Suprapubic skin (tissue), 3 donors: ENCODE data around the gene LRRC4C.

Source experiments
- EP300 ChIP-seq: sonication (generic); formaldehyde crosslinking; IDR thresholded peaks from one replicate; pipeline ENCODE4 v1.6.1; 2017; ENCODE audit warnings: antibody characterized with exemption
- POLR2A ChIP-seq, 2 donors: fragments of 450-650 bp; IDR thresholded peaks; one replicate each; pipeline ENCODE4 v1.6.1; 2017; ENCODE audit warnings: antibody characterized with exemption in 2 of 2, mild to moderate bottlenecking in 2 of 2, moderate library complexity in 2 of 2
- TF ChIP-seq, protein P1 (sequence below), 2 donors: fragments of 200-600 bp in 1 of 2; fragments of 450-650 bp in 1 of 2; sonication (generic) in 1 of 2; IDR thresholded peaks; one replicate each; pipeline ENCODE4 v1.5.1; 2016 to 2019; ENCODE audit warnings: antibody characterized with exemption in 2 of 2, mild to moderate bottlenecking in 1 of 2, moderate library complexity in 1 of 2

- no peak for TF ChIP-seq EP300
- TF ChIP-seq, protein P1, sequence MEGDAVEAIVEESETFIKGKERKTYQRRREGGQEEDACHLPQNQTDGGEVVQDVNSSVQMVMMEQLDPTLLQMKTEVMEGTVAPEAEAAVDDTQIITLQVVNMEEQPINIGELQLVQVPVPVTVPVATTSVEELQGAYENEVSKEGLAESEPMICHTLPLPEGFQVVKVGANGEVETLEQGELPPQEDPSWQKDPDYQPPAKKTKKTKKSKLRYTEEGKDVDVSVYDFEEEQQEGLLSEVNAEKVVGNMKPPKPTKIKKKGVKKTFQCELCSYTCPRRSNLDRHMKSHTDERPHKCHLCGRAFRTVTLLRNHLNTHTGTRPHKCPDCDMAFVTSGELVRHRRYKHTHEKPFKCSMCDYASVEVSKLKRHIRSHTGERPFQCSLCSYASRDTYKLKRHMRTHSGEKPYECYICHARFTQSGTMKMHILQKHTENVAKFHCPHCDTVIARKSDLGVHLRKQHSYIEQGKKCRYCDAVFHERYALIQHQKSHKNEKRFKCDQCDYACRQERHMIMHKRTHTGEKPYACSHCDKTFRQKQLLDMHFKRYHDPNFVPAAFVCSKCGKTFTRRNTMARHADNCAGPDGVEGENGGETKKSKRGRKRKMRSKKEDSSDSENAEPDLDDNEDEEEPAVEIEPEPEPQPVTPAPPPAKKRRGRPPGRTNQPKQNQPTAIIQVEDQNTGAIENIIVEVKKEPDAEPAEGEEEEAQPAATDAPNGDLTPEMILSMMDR (IDR thresholded peaks at IDR 0.05), result no peak
- TF ChIP-seq POLR2A (IDR thresholded peaks at IDR 0.05), result no peak
Measured at GRCh38 chr11:40271361-40271760, 1188.1 kb downstream of the LRRC4C start.
